ENCODE data around the gene RNF151.
A peak's percentile ranks its signal among the peaks of the same experiment; 100 is the strongest.

Gene RNF151

DNA sequence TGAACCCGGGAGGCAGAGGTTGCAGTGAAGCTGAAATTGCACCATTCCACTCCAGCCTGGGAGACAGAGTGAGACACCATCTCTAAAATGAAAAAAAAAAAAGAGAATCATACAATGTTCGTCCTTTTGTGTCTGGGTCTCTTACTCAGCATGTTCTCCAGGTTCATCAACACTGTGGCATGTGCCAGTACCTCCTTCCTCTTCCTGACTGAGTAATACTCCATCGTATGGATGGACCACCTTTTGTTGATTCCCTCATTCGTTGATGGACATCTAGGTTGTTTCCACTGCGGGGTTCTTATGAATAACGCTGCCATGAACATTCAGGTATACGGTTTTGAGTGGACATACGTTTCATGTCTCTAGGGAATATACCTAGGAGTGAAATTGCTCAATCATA, 44.3 kb upstream of the RNF151 start:
- TF ChIP-seq, protein P1, sequence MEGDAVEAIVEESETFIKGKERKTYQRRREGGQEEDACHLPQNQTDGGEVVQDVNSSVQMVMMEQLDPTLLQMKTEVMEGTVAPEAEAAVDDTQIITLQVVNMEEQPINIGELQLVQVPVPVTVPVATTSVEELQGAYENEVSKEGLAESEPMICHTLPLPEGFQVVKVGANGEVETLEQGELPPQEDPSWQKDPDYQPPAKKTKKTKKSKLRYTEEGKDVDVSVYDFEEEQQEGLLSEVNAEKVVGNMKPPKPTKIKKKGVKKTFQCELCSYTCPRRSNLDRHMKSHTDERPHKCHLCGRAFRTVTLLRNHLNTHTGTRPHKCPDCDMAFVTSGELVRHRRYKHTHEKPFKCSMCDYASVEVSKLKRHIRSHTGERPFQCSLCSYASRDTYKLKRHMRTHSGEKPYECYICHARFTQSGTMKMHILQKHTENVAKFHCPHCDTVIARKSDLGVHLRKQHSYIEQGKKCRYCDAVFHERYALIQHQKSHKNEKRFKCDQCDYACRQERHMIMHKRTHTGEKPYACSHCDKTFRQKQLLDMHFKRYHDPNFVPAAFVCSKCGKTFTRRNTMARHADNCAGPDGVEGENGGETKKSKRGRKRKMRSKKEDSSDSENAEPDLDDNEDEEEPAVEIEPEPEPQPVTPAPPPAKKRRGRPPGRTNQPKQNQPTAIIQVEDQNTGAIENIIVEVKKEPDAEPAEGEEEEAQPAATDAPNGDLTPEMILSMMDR (conservative IDR thresholded peaks at IDR 0.05): no peak
- no peak for TF ChIP-seq ZFX (IDR thresholded peaks at IDR 0.05)
- H3K27ac ChIP-seq: no peak overlapping the region

DNA sequence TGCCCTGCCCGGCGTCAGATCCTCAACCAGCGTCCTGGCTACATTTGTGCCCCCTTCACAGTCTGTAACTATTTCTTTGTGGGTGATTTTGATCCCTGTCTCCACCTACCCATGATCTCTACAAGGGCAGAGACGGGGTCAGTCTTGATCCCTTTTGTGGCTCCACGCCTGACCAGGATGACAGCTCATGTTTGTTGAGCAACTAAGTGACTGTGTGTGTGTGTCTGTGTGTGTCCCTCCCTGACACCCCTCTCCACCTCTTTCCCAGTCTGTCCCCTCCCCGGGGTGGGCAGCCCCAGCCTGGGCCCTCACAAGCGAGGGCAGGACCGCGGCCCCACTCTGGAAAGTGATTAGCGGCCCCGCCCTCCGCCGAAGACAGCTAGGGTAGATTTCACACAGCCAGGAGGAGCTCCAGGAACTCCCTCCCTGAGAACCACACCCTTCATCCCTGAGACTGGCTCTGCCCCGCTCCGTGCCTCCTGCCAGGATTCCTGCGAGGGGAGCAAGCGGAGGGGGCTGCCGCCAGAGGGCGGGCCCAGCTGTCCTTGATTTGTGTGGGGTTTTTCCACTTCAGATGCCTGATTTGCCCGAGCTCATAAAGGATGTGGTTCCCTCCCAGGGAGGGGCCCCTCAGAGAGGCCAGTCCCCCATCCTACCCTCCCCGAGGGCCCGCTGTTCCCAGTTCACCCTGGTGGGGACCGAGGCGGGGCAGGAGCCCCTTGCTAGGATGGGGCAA, 43.2 kb upstream of the RNF151 start:
- H3K27ac ChIP-seq: no peak overlapping the region
- TF ChIP-seq, protein P1 (conservative IDR thresholded peaks at IDR 0.05): no peak; the same call in 1 of the 2 replicates
- no peak for TF ChIP-seq ZFX (IDR thresholded peaks at IDR 0.05)

DNA sequence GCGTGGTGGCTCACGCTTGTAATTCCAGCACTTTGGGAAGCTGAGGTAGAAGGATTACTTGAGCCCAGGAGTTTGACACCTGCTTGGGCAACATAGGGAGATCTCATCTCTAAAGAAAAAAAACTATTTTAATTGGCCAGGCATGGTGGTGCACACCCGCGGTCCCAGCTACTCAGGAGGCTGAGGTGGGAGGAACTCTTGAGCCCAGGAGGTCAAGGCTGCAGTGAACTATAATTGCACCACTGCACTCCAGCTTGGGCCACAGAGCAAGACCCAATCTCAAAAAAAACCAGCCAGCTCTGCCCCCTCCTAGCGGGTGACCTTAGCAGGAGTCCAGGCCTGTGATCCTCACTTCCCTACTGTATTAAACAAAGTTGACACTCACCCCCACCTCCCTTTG, 42.6 kb upstream of the RNF151 start:
- TF ChIP-seq, protein P1 (conservative IDR thresholded peaks at IDR 0.05): no peak
- no peak for TF ChIP-seq ZFX (IDR thresholded peaks at IDR 0.05)
- H3K27ac ChIP-seq: no peak overlapping the region

DNA sequence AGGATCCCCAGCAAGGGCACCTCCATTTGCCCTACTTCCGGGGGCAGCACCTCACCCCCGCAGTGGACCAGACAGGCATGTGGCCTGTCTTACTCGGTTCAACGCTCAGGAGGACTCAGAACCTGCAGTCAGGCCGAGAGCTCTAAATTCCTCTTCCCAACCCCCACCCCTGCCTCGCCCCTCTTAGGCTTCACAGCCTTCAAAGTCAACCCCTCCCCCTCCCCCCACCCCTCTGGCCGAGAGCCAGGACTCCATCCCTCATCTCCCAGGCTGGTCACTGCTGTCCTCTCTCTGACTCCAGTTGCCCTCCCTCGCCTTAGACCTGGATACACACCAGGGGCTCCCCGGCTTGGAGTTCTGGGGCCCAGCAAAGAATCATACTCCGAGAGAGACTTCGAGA, 40.4 kb upstream of the RNF151 start:
- no peak overlapping the region for H3K27ac ChIP-seq
- no peak for TF ChIP-seq ZFX (IDR thresholded peaks at IDR 0.05)
- TF ChIP-seq, protein P1 (conservative IDR thresholded peaks at IDR 0.05): no peak

DNA sequence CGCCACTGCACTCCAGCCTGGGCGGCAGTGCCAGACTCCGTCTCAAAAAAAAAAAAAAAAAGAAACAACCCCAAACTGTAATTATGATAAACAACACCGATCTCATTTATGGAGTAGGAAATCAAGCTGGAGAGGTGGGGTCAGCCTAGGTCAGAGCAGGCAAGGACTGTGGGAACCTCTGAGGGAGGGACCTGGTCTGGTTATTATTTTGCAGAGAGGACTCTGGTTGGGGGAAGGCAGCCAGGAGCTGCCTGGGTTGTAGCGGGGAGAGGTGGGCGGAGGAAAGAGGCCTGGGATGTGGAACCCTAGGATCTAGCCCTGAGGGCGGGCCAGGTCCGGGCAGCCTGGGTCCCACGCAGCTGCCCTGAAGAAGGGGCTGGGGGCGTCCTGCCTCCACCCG, 37.6 kb upstream of the RNF151 start:
- no peak for TF ChIP-seq ZFX (IDR thresholded peaks at IDR 0.05)
- TF ChIP-seq, protein P1 (conservative IDR thresholded peaks at IDR 0.05): no peak

DNA sequence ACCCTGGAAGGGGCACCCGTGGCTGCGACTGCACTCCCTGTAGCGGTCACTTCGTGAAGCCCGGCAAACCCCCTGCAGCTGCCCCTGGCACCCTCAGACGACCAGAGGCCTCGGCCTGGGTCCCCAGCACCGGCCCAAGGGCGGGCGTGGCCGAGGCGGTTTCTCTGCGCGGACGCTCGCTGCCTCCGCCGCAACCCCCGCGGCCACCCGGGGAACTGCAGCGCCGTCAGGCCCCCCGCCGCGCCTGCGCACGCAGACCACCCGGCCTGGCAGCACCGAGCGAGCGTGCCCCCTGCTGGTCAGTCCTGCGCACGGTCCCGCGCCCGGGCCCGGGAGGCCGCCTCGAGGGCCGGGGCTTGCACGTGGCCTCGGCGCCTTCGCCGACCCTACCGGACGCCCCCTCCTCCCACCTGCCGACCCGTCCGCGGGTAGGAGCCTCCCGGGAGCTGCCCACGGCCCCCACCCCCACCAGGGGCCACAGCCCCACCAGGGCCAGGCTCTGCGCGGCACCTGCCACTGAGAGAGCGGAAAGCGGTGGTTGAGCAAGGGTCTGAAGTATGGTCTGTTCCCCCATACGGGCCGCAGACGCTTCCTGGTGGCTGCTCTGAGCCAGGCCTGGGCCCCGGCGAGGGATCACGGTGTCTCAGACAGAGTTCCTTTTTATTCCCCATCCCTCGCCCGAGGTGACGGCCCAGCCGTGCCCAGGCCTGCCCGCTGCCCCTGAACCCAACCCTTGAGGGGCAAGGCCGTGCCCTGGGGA, 36.9 kb upstream of the RNF151 start:
- H3K27ac ChIP-seq: peak overlapping the region; percentile 54
- peak; percentile 27; the same call in 1 of the 2 replicates for TF ChIP-seq ZFX (IDR thresholded peaks at IDR 0.05)
- TF ChIP-seq, protein P1 (conservative IDR thresholded peaks at IDR 0.05): peak; percentile 99

More for the DNA sequence above, 37.6 kb upstream of the RNF151 start:
- peak overlapping the region; percentile 54 for H3K27ac ChIP-seq

DNA sequence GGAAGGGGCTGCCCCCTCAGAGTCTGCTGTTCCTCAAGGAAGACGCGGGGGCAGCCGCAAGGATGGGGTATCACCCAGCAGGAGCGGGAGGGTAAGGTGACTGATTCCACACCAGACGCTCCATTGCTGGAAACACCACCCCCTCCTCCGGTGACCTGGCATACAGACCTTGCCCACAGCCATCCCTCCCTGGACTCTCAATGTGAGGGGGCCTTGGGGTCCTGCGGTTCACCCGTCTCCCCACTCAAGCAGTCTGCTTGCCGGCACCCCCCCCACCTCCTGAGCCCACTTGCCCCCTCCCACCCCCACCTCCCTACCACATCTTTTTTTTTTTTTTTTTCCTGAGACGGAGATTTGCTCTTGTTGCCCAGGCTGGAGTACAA, 36.3 kb upstream of the RNF151 start:
- TF ChIP-seq ZFX (IDR thresholded peaks at IDR 0.05): no peak
- TF ChIP-seq, protein P1 (conservative IDR thresholded peaks at IDR 0.05): no peak
- peak overlapping the region; percentile 54; the same call in 1 of the 2 replicates for H3K27ac ChIP-seq
